HepG2 (cell line): ENCODE data around the gene CMIP. TPM values are rescaled to one million over a fixed set of nuclear protein-coding genes. Genes with fewer than 3 reads are reported as not detected.
A peak's percentile ranks its signal among the peaks of the same experiment; 100 is the strongest.

Experiments
- ATAC-seq: fragments of 200-7000 bp; cut with Tn5 transposase; 3 replicates; pipeline ENCODE4 v1.9.1; 2020; ENCODE audit warnings: mild to moderate bottlenecking, moderate library complexity
- BruUV-seq: library from RNA; stranded (reverse); fragments of 400-500 nt; replicated peaks from 2 replicates; lab custom pipeline; 2021; lab: Mats Ljungman, UMichigan
- CTCF ChIA-PET: fragments of 300-600 bp; formaldehyde crosslinking; extraction: SDS; loops from one replicate; lab custom pipeline; 2021; ENCODE audit warnings: low total read pairs, inconsistent platforms, low intra/inter-chr PET ratio; lab: Yijun Ruan, JAX
- POLR2A ChIA-PET: fragments of 350-600 bp; sonication (Branson Sonifier 250); formaldehyde crosslinking; loops from one replicate; lab custom pipeline; 2020; ENCODE audit warnings: antibody characterized with exemption, inconsistent platforms; lab: Yijun Ruan, JAX
- DNase-seq: peaks from one replicate; pipeline ENCODE4 v3.0.0-alpha.2; 2015; ENCODE audit warnings: low spot score
- FAIRE-seq: peaks from 3 replicates; lab custom pipeline; 2011; peaks lifted over from hg19 to GRCh38; lab: Jason Lieb, UNC
- H2AFZ ChIP-seq: one replicate; pipeline ENCODE4 v1.6.1; 2011; ENCODE audit warnings: low read length, inconsistent platforms
- H3K27ac ChIP-seq: fragments of 300-600 bp; 3 replicates; pipeline ENCODE4 v1.8.0; 2011; ENCODE audit warnings: mixed run types, mild to moderate bottlenecking, mixed read lengths, low read length, inconsistent platforms; ENCODE audit not compliant: insufficient read depth; ENCODE audit errors: extremely low read length
- H3K27me3 ChIP-seq, 2 experiments: fragments of 200-600 bp in 1 of 2; 2 replicates in 1 of 2; 3 replicates in 1 of 2; pipeline versions ENCODE4 v1.6.0 to v1.8.0; 2011; ENCODE audit warnings: low read length in 2 of 2, mild to moderate bottlenecking in 2 of 2, moderate library complexity in 2 of 2, inconsistent platforms in 1 of 2; ENCODE audit not compliant: insufficient read depth in 2 of 2, control insufficient read depth in 1 of 2
- H3K36me3 ChIP-seq, 2 experiments: fragments of 200-600 bp in 1 of 2; replicated peaks in 1 of 2; 2 replicates in 1 of 2; 3 replicates in 1 of 2; pipeline versions ENCODE4 v1.5.1 to v1.8.0; 2011; ENCODE audit warnings: low read length in 2 of 2, inconsistent platforms in 1 of 2; ENCODE audit not compliant: insufficient read depth in 2 of 2, control insufficient read depth in 1 of 2
- H3K4me1 ChIP-seq: 2 replicates; pipeline ENCODE4 v1.5.1; 2012; ENCODE audit warnings: low read length, inconsistent platforms; ENCODE audit not compliant: insufficient read depth
- H3K4me2 ChIP-seq: 2 replicates; pipeline ENCODE4 v1.6.0; 2011; ENCODE audit warnings: low read depth, low read length, inconsistent platforms
- H3K4me3 ChIP-seq, 3 experiments: fragments of 200-600 bp in 1 of 3; sonication (generic), shearing (Covaris generic) in 1 of 3; replicated peaks in 1 of 3; 2 replicates each; pipeline ENCODE4 v1.5.1; 2011 to 2016; ENCODE audit warnings: low read length in 3 of 3, inconsistent platforms in 2 of 3, low read depth in 2 of 3, mild to moderate bottlenecking in 2 of 3, control low read depth in 1 of 3, mixed read lengths in 1 of 3; ENCODE audit not compliant: insufficient read depth in 1 of 3
- H3K79me2 ChIP-seq: one replicate; pipeline ENCODE4 v1.6.1; 2011; ENCODE audit warnings: low read length, inconsistent platforms; ENCODE audit not compliant: insufficient read depth
- H3K9ac ChIP-seq: 2 replicates; pipeline ENCODE4 v1.6.0; 2011; ENCODE audit warnings: mild to moderate bottlenecking, low read depth, low read length, inconsistent platforms; ENCODE audit not compliant: insufficient read depth
- H3K9me3 ChIP-seq: 2 replicates; pipeline ENCODE4 v1.5.1; 2012; ENCODE audit warnings: mild to moderate bottlenecking, low read length
- H4K20me1 ChIP-seq: 2 replicates; pipeline ENCODE4 v1.6.0; 2011; ENCODE audit warnings: inconsistent platforms, mild to moderate bottlenecking, low read length, moderate library complexity; ENCODE audit not compliant: insufficient read depth
- ARID3A ChIP-seq: IDR thresholded peaks from 2 replicates; pipeline ENCODE4 v1.6.1; 2012; ENCODE audit warnings: low read depth, low read length, improper control_type of control experiment
- FOXA1 ChIP-seq, 2 experiments: fragments of 450-650 bp in 1 of 2; sonication (generic) in 1 of 2; formaldehyde crosslinking in 1 of 2; IDR thresholded peaks; 2 replicates each; pipeline versions ENCODE4 v1.4.0 to v1.6.1; 2016 to 2020; ENCODE audit warnings: missing genetic modification reagents in 1 of 2
- NCOA2 ChIP-seq: sonication (generic); formaldehyde crosslinking; IDR thresholded peaks from 2 replicates; pipeline ENCODE4 v1.8.0; 2022; ENCODE audit warnings: inconsistent platforms
- PHB2 ChIP-seq: fragments of 450-650 bp; IDR thresholded peaks from 2 replicates; pipeline ENCODE4 v1.6.1; 2018; ENCODE audit not compliant: partially characterized antibody
- RAD21 ChIP-seq: fragments of 450-650 bp; formaldehyde crosslinking; IDR thresholded peaks from 2 replicates; pipeline ENCODE4 v1.5.0; 2020; ENCODE audit warnings: mild to moderate bottlenecking
- RFXANK ChIP-seq: IDR thresholded peaks from 2 replicates; pipeline ENCODE4 v1.6.1; 2016
- RXRB ChIP-seq: IDR thresholded peaks from 2 replicates; pipeline ENCODE4 v1.6.1; 2016; ENCODE audit warnings: borderline replicate concordance, missing genetic modification reagents, missing compliant biosample characterization
- SAP130 ChIP-seq: IDR thresholded peaks from 2 replicates; pipeline ENCODE4 v1.6.1; 2016; ENCODE audit warnings: low read depth
- STAG1 ChIP-seq: sonication (generic); formaldehyde crosslinking; IDR thresholded peaks from 2 replicates; pipeline ENCODE4 v1.4.0; 2020; ENCODE audit warnings: missing genetic modification reagents
- TEAD3 ChIP-seq: optimal IDR thresholded peaks from 2 replicates; pipeline ENCODE3; 2016; ENCODE audit warnings: borderline replicate concordance
- TOE1 ChIP-seq: sonication (generic); formaldehyde crosslinking; IDR thresholded peaks from 2 replicates; pipeline ENCODE4 v1.4.0; 2020; ENCODE audit warnings: mild to moderate bottlenecking, missing genetic modification reagents
- ZNF430 ChIP-seq: sonication (generic); formaldehyde crosslinking; IDR thresholded peaks from 2 replicates; pipeline ENCODE4 v1.9.0; 2021; ENCODE audit warnings: mild to moderate bottlenecking, missing genetic modification reagents
- ZNF580 ChIP-seq: IDR thresholded peaks from 2 replicates; pipeline ENCODE4 v1.6.1; 2016; ENCODE audit warnings: low read depth, borderline replicate concordance
- WGBS: methylation state at CpG from one replicate; pipeline ENCODE4 v1.1.6; 2017; ENCODE audit warnings: low lambda C conversion rate; 5-methylcytosine and 5-hydroxymethylcytosine counted together
- in situ Hi-C: cut with HindIII; loops from 2 replicates; pipeline ENCODE4 v1.10.0; 2017; ENCODE audit warnings: low pct_unique_long_range_greater_than_20kb; ENCODE audit not compliant: extremely low pct_ligation_motif_present
- intact Hi-C: fragments of 100-400 bp; cut with micrococcal nuclease; formaldehyde crosslinking; loops from one replicate; pipeline ENCODE4 v1.10.0; 2022; ENCODE audit not compliant: unreplicated experiment
- polyA plus RNA-seq, 8 experiments: library from polyadenylated mRNA; depleted of rRNA in 3 of 8; stranded (reverse) in 7 of 8; unstranded in 1 of 8; fragments of >200 nt; fragmentation: Illumina TruSeq in 4 of 8; extraction: Trizol in 4 of 8; gene quantifications; 2 replicates each; pipeline versions ENCODE4 v1.2.1 to v1.2.3, GENCODE V29; 2011 to 2016; ENCODE audit warnings: low read depth in 4 of 8, missing spikeins in 1 of 8, mixed read lengths in 1 of 8; ENCODE audit not compliant: insufficient read depth in 1 of 8
- total RNA-seq, 5 experiments: library from RNA; depleted of rRNA; stranded (reverse); fragments of >200 nt; fragmentation: Illumina TruSeq; extraction: Trizol; gene quantifications; 2 replicates each; pipeline ENCODE4 v1.2.3, GENCODE V29; 2016; ENCODE audit warnings: low read depth in 1 of 5
- TF ChIP-seq, protein P1 (sequence below): sonication (generic); formaldehyde crosslinking; IDR thresholded peaks from 2 replicates; pipeline ENCODE4 v1.4.0; 2020; ENCODE audit warnings: mild to moderate bottlenecking, missing genetic modification reagents

Gene CMIP
- total and polyA plus RNA-seq, 2 of the 13 experiments (the other 11 are each of a cell fraction or from before 2014, with no cell fraction given) = 10.9 to 18.1 TPM

DNA sequence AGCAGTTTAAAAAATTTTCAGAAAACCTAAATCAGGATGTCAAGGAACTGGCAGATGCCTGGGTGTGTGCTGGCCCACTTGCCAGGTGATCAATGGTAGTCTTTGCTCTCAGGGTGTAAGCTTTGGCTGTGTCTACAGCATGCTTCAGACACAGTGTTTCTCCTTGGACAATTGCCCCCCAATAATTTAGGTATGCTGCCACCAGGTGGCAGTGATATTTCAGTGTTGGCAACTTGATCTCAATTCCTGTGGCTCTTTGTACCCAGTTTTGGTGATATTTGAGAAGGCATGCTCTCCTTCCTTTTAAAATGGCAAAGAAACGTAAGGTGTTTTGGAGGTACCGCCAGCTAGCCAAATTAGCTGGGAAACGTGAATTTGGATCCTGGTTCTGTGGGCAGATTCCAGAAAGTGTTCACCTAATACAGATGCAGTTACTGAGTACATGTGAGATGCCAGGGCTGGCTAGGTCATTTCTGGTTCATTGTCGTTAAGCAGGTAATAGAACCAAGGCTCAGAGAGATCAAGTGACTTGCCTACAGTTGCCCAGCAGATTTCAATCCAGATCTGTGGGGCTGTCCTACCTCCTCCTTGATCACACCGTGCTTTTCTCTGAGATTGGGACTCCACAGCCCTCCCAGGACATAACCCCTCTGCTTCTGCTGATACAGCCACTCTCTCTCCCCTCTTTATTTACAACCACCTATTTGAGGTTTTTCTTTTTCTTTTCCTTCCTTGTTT lies 178.9 kb downstream of the CMIP start:
- 90% methylated on average over 5 of the region's 5 CpGs for WGBS
- Histone ChIP-seq H3K9ac (no peak overlapping the region), H3K4me1 (peaks cover 37% of the 10 kb centered on the region), H3K27me3 (no peaks in the 10 kb centered on the region), H3K4me2 (no peak overlapping the region), H2AFZ (no peak overlapping the region), H4K20me1 (peaks cover 52% of the 10 kb centered on the region; the same call in 1 of the 2 replicates), H3K9me3 (no peaks in the 10 kb centered on the region), H3K4me3 (no peak overlapping the region), H3K79me2 (peaks cover 21% of the 10 kb centered on the region), H3K27ac (peak overlapping the region; percentile 82), H3K36me3 (peaks cover 42 to 62% of the 10 kb centered on the region in 2 experiments)
- ATAC-seq (peak; percentile 14; the same call in 2 of the 3 replicates), DNase-seq (peak; percentile 50), FAIRE-seq (peak; percentile 89)
- CTCF ChIA-PET = interaction anchor here (1.5 kb wide), 3 partner anchors 99 to 258 kb away, joined by 3 to 5 read pairs (median 4); no protein-coding TSS in a partner anchor
- POLR2A ChIA-PET = interaction anchor here (0.6 kb wide), 1 partner anchor 220 kb away, joined by 3 read pairs; no protein-coding TSS in a partner anchor
- in situ Hi-C loops (loop anchor here (5.0 kb wide), 1 partner anchor 99 kb away; no protein-coding TSS in a partner anchor), intact Hi-C loops (loop anchor here (1.0 to 5.0 kb wide), 3 partner anchors 74 to 114 kb away; no protein-coding TSS in a partner anchor)
- TSS peak; percentile 2 for BruUV-seq
- TF ChIP-seq, protein P1, sequence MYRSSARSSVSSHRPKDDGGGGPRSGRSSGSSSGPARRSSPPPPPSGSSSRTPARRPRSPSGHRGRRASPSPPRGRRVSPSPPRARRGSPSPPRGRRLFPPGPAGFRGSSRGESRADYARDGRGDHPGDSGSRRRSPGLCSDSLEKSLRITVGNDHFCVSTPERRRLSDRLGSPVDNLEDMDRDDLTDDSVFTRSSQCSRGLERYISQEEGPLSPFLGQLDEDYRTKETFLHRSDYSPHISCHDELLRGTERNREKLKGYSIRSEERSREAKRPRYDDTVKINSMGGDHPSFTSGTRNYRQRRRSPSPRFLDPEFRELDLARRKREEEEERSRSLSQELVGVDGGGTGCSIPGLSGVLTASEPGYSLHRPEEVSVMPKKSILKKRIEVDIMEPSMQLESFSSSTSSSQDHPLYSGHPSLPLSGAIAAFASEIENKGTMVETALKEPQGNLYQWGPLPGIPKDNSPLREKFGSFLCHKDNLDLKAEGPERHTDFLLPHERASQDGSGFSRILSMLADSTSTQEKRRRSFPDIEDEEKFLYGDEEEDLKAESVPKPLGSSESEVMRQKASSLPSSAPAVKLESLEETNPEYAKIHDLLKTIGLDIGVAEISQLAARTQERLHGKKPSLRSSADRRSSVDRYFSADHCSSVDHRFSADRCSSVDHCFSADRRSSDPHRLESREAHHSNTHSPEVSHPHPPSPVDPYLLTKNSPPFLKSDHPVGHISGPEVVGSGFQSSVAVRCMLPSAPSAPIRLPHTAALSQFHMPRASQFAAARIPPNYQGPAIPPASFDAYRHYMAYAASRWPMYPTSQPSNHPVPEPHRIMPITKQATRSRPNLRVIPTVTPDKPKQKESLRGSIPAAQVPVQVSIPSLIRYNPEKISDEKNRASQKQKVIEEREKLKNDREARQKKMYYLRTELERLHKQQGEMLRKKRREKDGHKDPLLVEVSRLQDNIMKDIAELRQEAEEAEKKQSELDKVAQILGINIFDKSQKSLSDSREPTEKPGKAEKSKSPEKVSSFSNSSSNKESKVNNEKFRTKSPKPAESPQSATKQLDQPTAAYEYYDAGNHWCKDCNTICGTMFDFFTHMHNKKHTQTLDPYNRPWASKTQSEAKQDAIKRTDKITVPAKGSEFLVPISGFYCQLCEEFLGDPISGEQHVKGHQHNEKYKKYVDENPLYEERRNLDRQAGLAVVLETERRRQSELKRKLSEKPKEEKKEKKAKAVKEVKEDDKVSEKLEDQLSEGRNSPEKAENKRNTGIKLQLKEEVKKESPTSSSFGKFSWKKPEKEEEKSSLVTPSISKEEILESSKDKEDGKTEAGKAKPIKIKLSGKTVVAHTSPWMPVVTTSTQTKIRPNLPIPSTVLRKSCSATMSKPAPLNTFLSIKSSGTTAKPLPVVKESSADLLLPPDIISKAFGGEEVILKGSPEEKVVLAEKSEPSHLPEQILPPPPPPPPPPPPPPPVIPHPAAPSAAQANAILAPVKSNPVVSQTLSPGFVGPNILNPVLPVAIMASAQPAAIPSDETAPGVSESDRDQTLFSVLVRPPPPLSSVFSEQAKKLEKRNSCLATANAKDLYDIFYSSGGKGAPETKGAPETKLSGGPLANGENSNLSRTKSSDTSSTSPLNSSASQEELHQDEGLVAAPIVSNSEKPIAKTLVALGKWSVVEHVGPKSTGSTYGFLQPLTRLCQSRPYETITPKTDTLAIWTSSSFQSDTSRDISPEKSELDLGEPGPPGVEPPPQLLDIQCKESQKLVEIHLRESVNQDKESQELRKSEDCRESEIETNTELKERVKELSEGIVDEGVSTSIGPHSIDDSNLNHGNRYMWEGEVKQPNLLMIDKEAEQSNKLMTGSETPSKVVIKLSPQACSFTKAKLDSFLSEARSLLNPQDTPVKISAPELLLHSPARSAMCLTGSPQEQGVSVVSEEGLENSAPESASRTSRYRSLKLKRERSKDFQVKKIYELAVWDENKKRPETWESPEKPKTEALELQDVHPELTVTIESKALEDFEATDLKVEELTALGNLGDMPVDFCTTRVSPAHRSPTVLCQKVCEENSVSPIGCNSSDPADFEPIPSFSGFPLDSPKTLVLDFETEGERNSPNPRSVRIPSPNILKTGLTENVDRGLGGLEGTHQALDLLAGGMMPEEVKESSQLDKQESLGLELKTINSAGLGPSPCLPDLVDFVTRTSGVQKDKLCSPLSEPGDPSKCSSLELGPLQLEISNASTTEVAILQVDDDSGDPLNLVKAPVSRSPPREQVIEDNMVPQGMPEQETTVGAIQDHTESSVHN (CRISPR knock-in tag) = no peak
- TF ChIP-seq FOXA1 (IDR thresholded peaks at IDR 0.05) = no peak
- TF ChIP-seq FOXA1 (CRISPR knock-in tag; IDR thresholded peaks at IDR 0.05) = 0 out of 2 replicates have a peak, but pooled peaks have one; percentile 11
- no peak for TF ChIP-seq ARID3A
- TF ChIP-seq RFXANK (CRISPR knock-in tag) = 0 out of 2 replicates have a peak, but pooled peaks have one; percentile 40
- peak; percentile 6 for TF ChIP-seq TEAD3 (CRISPR knock-in tag)
- TF ChIP-seq STAG1 = peak; percentile 86
- TF ChIP-seq ZNF580 (CRISPR knock-in tag) = 0 out of 2 replicates have a peak, but pooled peaks have one; percentile 44
- TF ChIP-seq TOE1 = no peak
- peak; percentile 21; the same call in 1 of the 2 replicates for TF ChIP-seq RAD21 (CRISPR knock-in tag)
- 0 out of 2 replicates have a peak, but pooled peaks have one; percentile 21 for TF ChIP-seq SAP130
- TF ChIP-seq RXRB (CRISPR knock-in tag) = no peak
- no peak for TF ChIP-seq PHB2
- 0 out of 2 replicates have a peak, but pooled peaks have one; percentile 40 for TF ChIP-seq ZNF430 (CRISPR knock-in tag)
- no peak for TF ChIP-seq NCOA2 (CRISPR knock-in tag)
